Upper lobe of left lung (tissue), 6 donors: Measurements from ENCODE around the gene TMX1. TPM values are rescaled to one million over a fixed set of nuclear protein-coding genes. Genes with fewer than 3 reads are reported as not detected.
A peak's percentile ranks its signal among the peaks of the same experiment; 100 is the strongest.

ENCODE experiments used
- ATAC-seq, 2 donors: fragments of 200-7000 bp; cut with Tn5 transposase; one replicate each; pipeline ENCODE4 v1.9.1; 2022; ENCODE audit warnings: mild to moderate bottlenecking in 2 of 2, moderate library complexity in 2 of 2; ENCODE audit not compliant: low FRiP score in 2 of 2
- DNase-seq, 2 donors: peaks; one replicate each; pipeline ENCODE4 v3.0.0-alpha.2; 2019 to 2020
- H3K27ac ChIP-seq, 4 donors: fragments of 200-600 bp; sonication (generic); one replicate each; pipeline ENCODE4 v1.5.1; 2016 to 2019
- H3K27me3 ChIP-seq, 4 donors: fragments of 200-600 bp; sonication (generic); one replicate each; pipeline ENCODE4 v1.5.1; 2017 to 2019
- H3K36me3 ChIP-seq, 4 donors: fragments of 200-600 bp; sonication (generic); one replicate each; pipeline ENCODE4 v1.5.1; 2016 to 2019
- H3K4me1 ChIP-seq, 4 donors: fragments of 200-600 bp; sonication (generic); one replicate each; pipeline ENCODE4 v1.5.1; 2018 to 2019
- H3K4me3 ChIP-seq, 4 donors: fragments of 200-600 bp; sonication (generic); one replicate each; pipeline ENCODE4 v1.5.1; 2017 to 2019; ENCODE audit warnings: mild to moderate bottlenecking in 2 of 4, moderate library complexity in 1 of 4
- H3K9me3 ChIP-seq, 4 donors: fragments of 200-600 bp; sonication (generic); one replicate each; pipeline ENCODE4 v1.5.1; 2018 to 2019
- EP300 ChIP-seq, 4 donors: sonication (generic); formaldehyde crosslinking; IDR thresholded peaks; one replicate each; pipeline ENCODE4 v1.5.1; 2017; ENCODE audit warnings: antibody characterized with exemption in 4 of 4, control low read depth in 2 of 4
- POLR2A ChIP-seq, 4 donors: fragments of 450-650 bp; IDR thresholded peaks; one replicate each; pipeline ENCODE4 v1.5.1; 2016 to 2017; ENCODE audit warnings: antibody characterized with exemption in 4 of 4, mild to moderate bottlenecking in 2 of 4
- POLR2AphosphoS5 ChIP-seq, 2 donors: sonication (generic); formaldehyde crosslinking; IDR thresholded peaks; one replicate each; pipeline ENCODE4 v1.5.1; 2017; ENCODE audit warnings: antibody characterized with exemption in 2 of 2
- WGBS, 2 donors: methylation state at CpG; one replicate each; pipeline ENCODE4 v1.1.5; 2017 to 2018; 5-methylcytosine and 5-hydroxymethylcytosine counted together
- total RNA-seq, 6 donors: library from RNA; depleted of rRNA in 4 of 6; stranded (reverse); fragments of >200 nt in 4 of 6; gene quantifications; one replicate each; pipeline versions ENCODE4 v1.1.0 to v1.2.1, GENCODE V29; 2016 to 2021
- TF ChIP-seq, protein P1 (sequence below), 6 experiments: fragments of 450-650 bp in 4 of 6; fragments of 200-600 bp in 2 of 6; sonication (generic) in 2 of 6; IDR thresholded peaks; one replicate each; pipeline ENCODE4 v1.5.1; 2016 to 2019; ENCODE audit warnings: antibody characterized with exemption in 6 of 6
- donor health status: DM: no; HTN: no; CAD: no; lungs with moderate emphysema.
- donor health status: DM: no; HTN: yes; CAD: no; lungs with severe emphysema.

The TMX1 gene
- total RNA-seq, 6 donors from 2014 or later, result 9.7 to 34.3 (median 29.1) TPM

DNA sequence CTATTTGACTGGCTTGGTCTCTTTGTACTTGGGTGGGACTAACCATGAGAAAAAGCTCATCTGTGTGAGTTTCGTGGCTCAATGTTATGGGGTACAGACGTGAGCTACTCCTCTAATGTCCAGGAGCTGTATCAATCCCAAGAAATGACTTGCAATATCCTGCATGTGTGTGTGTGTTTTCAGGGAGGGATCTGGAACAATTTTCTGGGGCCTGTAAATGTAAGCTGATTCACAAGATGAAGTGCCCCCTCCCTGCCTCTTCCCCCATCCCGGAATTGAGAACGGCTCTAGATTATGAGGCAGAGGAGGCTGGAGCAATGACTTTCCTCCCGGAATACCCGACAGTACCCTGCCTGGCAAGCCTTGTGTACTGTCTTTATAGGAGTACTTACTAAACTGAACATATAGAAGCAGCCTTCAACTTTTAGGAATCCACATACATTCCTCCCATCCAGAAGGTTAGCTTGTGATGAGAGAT lies 53.9 kb downstream of the TMX1 start:
- H3K9me3 ChIP-seq, result no peaks in the 10 kb centered on the region
- H3K27ac ChIP-seq, result no peak overlapping the region
- no peaks in the 10 kb centered on the region for H3K36me3 ChIP-seq
- no peak for TF ChIP-seq EP300 (IDR thresholded peaks at IDR 0.05)
- TF ChIP-seq, protein P1, sequence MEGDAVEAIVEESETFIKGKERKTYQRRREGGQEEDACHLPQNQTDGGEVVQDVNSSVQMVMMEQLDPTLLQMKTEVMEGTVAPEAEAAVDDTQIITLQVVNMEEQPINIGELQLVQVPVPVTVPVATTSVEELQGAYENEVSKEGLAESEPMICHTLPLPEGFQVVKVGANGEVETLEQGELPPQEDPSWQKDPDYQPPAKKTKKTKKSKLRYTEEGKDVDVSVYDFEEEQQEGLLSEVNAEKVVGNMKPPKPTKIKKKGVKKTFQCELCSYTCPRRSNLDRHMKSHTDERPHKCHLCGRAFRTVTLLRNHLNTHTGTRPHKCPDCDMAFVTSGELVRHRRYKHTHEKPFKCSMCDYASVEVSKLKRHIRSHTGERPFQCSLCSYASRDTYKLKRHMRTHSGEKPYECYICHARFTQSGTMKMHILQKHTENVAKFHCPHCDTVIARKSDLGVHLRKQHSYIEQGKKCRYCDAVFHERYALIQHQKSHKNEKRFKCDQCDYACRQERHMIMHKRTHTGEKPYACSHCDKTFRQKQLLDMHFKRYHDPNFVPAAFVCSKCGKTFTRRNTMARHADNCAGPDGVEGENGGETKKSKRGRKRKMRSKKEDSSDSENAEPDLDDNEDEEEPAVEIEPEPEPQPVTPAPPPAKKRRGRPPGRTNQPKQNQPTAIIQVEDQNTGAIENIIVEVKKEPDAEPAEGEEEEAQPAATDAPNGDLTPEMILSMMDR (IDR thresholded peaks at IDR 0.05), result no peak
- TF ChIP-seq POLR2A (IDR thresholded peaks at IDR 0.05), result no peak
- TF ChIP-seq POLR2AphosphoS5 (IDR thresholded peaks at IDR 0.05), result no peak
- ATAC-seq (peak in 1 of 2 donors; percentile 28), DNase-seq (no peak)
- H3K4me3 ChIP-seq, result no peak overlapping the region
- no peaks in the 10 kb centered on the region for H3K4me1 ChIP-seq
- H3K27me3 ChIP-seq, result no peaks in the 10 kb centered on the region
- 82 to 92% methylated on average over 6 of the region's 6 CpGs for WGBS, 2 donors

DNA sequence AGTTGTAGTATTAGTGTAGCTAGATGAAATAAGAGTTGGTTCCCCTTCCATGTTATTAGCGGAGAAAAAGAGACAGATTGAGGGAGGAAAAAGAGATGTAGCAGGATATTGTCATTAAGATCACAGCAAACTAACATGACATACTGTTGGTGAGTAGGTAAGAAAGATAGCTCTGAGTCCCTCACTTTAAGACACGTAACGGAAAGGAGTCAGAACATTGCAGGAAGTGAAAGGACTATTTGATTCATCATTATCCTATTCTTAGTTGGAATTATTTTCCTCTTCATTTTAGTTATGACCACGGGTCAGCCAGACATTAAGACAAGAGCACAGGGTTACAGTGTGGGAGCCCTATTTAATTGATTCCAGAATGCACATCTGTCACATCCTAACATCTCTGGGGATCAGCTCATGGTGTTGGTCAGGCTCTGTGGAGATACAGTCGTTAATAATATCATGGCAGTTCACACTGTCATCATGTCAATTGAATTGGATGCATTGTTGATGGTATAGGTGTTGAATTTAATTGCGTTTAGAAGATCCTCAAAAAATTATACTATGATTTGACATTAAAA lies 55.0 kb downstream of the TMX1 start:
- no peaks in the 10 kb centered on the region for H3K4me1 ChIP-seq
- ATAC-seq, result no peak

DNA sequence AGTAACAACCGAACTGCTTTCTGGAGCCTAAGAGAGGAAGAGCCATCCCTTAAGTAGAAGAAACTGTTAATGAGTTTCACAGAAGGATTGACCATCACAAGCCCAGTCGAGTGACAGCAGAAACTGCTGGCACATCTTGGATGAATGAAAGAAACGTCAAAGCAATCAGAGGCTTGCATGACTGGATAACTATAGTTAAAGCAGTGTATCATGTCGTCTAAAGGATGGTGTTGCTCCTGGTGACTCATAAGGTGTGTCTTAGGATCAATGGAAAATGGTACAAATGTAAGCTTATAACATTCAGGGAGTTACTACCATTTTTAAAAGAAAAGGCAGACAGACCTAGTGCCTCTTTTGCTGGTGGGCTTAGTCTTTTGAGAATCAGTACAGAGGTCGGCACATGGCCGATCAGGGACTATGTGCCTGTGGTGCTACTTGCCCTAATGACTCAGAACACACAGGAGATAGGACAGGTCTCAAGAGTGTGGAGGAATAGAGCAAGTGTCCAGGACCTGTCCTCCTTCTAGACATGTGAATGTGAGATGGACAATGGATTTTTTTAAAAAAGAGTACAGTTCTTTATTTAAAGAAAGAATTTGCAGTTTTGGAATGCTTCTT lies 55.7 kb downstream of the TMX1 start:
- no peaks in the 10 kb centered on the region for H3K4me1 ChIP-seq
- H3K9me3 ChIP-seq, result no peaks in the 10 kb centered on the region
- TF ChIP-seq, protein P1 (IDR thresholded peaks at IDR 0.05), result no peak
- TF ChIP-seq POLR2AphosphoS5 (IDR thresholded peaks at IDR 0.05) (no peak), POLR2A (IDR thresholded peaks at IDR 0.05) (no peak), EP300 (IDR thresholded peaks at IDR 0.05) (no peak)
- H3K27ac ChIP-seq, result no peak overlapping the region
- H3K4me3 ChIP-seq, result no peak overlapping the region
- no peaks in the 10 kb centered on the region for H3K36me3 ChIP-seq
- DNase-seq, result no peak
- no peak for ATAC-seq
- no peaks in the 10 kb centered on the region for H3K27me3 ChIP-seq
- 88 to 92% methylated on average over 6 of the region's 6 CpGs for WGBS, 2 donors

More for the DNA sequence above, 55.0 kb downstream of the TMX1 start:
- Histone ChIP-seq H3K4me3 (no peak overlapping the region), H3K27me3 (no peaks in the 10 kb centered on the region), H3K9me3 (no peaks in the 10 kb centered on the region), H3K27ac (no peak overlapping the region), H3K36me3 (no peaks in the 10 kb centered on the region)
- no peak for TF ChIP-seq POLR2A (IDR thresholded peaks at IDR 0.05)
- TF ChIP-seq EP300 (IDR thresholded peaks at IDR 0.05), result no peak
- TF ChIP-seq, protein P1 (IDR thresholded peaks at IDR 0.05), result no peak
- no peak for TF ChIP-seq POLR2AphosphoS5 (IDR thresholded peaks at IDR 0.05)
- 79 to 86% methylated on average over 6 of the region's 6 CpGs for WGBS, 2 donors
- DNase-seq, result no peak

DNA sequence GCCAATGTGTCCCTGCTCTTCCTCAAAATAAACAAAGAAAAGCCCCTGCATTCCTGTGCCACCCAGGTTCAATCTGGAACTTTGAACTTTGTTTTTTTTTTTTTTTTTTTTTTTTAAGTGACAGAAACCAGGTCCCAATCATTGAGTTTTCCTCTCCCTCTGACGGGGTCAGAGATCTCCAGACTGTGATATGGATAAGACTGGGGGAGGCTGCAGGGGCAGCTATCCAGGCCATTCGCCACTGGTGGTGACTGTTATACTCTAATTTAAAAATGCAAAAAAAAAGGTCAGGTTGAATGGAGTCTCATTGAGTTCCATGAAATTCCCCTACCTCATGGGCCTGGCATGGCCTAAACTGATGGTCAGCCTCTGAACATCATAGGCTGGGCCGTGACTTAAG lies 57.0 kb downstream of the TMX1 start:
- TF ChIP-seq, protein P1 (IDR thresholded peaks at IDR 0.05), result no peak
- TF ChIP-seq EP300 (IDR thresholded peaks at IDR 0.05) (no peak), POLR2A (IDR thresholded peaks at IDR 0.05) (no peak), POLR2AphosphoS5 (IDR thresholded peaks at IDR 0.05) (no peak)
- ATAC-seq (no peak), DNase-seq (no peak)
- Histone ChIP-seq H3K27me3 (no peaks in the 10 kb centered on the region), H3K36me3 (no peaks in the 10 kb centered on the region), H3K4me3 (no peak overlapping the region), H3K4me1 (no peaks in the 10 kb centered on the region), H3K27ac (no peak overlapping the region), H3K9me3 (no peaks in the 10 kb centered on the region)
- 95 to 100% methylated on average over 3 of the region's 3 CpGs for WGBS, 2 donors

DNA sequence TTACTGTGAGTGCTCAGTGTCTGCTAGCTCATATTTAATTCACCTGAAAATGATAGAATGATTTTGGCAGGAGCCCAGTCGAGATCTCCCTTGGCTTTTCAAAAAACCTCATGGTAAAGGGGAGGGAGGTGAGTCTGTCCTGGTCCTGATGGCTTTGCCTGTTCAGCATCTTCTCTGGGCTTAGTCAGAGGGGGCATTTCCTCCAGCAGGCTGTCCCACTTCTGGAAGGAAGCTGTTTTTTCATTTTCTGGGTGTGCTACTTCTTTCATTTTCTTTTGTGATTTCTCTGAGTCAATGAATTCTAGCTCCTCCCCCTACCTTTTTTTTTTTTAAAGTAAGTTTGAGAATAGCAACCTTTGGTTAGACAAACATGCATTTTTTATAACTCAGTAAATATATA lies 58.8 kb downstream of the TMX1 start:
- no peaks in the 10 kb centered on the region for H3K9me3 ChIP-seq
- ATAC-seq, result no peak
- H3K27ac ChIP-seq, result no peak overlapping the region
- no peak for DNase-seq
- H3K4me1 ChIP-seq, result no peaks in the 10 kb centered on the region
- H3K27me3 ChIP-seq, result no peaks in the 10 kb centered on the region
- 80 to 83% methylated on average over 1 of the region's 1 CpG for WGBS, 2 donors
- no peaks in the 10 kb centered on the region for H3K36me3 ChIP-seq
- no peak overlapping the region for H3K4me3 ChIP-seq
- TF ChIP-seq POLR2AphosphoS5 (IDR thresholded peaks at IDR 0.05), result no peak
- TF ChIP-seq POLR2A (IDR thresholded peaks at IDR 0.05), result no peak
- no peak for TF ChIP-seq EP300 (IDR thresholded peaks at IDR 0.05)
- TF ChIP-seq, protein P1 (IDR thresholded peaks at IDR 0.05), result no peak
